Parathyroid adenoma (tissue), 2 donors: ENCODE measurements around the gene SALL4.

Source experiments
- H2AFZ ChIP-seq: fragments of 300-600 bp; sonication (generic); one replicate; pipeline ENCODE4 v1.7.0; 2017; ENCODE audit warnings: antibody characterized with exemption, mild to moderate bottlenecking
- H3K27ac ChIP-seq: fragments of 300-600 bp; sonication (generic); one replicate; pipeline ENCODE4 v1.7.0; 2017
- H3K27me3 ChIP-seq: fragments of 300-600 bp; sonication (generic); one replicate; pipeline ENCODE4 v1.7.0; 2017; ENCODE audit warnings: low read length; ENCODE audit not compliant: control insufficient read depth, insufficient read depth
- H3K36me3 ChIP-seq: fragments of 300-600 bp; sonication (generic); one replicate; pipeline ENCODE4 v1.7.0; 2017; ENCODE audit warnings: low read length; ENCODE audit not compliant: control insufficient read depth, insufficient read depth
- H3K4me1 ChIP-seq: fragments of 300-600 bp; sonication (generic); one replicate; pipeline ENCODE4 v1.7.0; 2017; ENCODE audit warnings: control low read depth
- H3K4me2 ChIP-seq: fragments of 300-600 bp; sonication (generic); one replicate; pipeline ENCODE4 v1.7.0; 2017; ENCODE audit warnings: low read length
- H3K4me3 ChIP-seq: fragments of 300-600 bp; sonication (generic); one replicate; pipeline ENCODE4 v1.7.0; 2017; ENCODE audit warnings: low read depth, low read length
- H3K79me2 ChIP-seq: fragments of 300-600 bp; sonication (generic); one replicate; pipeline ENCODE4 v1.7.0; 2017; ENCODE audit warnings: control low read depth
- H3K9ac ChIP-seq: fragments of 300-600 bp; sonication (generic); one replicate; pipeline ENCODE4 v1.7.0; 2017; ENCODE audit warnings: mild to moderate bottlenecking
- H3K9me3 ChIP-seq: fragments of 300-600 bp; sonication (generic); one replicate; pipeline ENCODE4 v1.7.0; 2017; ENCODE audit warnings: low read length; ENCODE audit not compliant: control insufficient read depth
- TF ChIP-seq, protein P1 (sequence below): fragments of 300-600 bp; sonication (generic); IDR thresholded peaks from one replicate; pipeline ENCODE4 v1.7.0; 2017; ENCODE audit warnings: antibody characterized with exemption, mild to moderate bottlenecking
- donor health status: primary hyperparathyroidism.

The SALL4 gene

GRCh38 chr20:51763965-51764602 is 38.2 kb downstream of the SALL4 start:
- H3K9ac ChIP-seq, result no peak overlapping the region
- TF ChIP-seq, protein P1, sequence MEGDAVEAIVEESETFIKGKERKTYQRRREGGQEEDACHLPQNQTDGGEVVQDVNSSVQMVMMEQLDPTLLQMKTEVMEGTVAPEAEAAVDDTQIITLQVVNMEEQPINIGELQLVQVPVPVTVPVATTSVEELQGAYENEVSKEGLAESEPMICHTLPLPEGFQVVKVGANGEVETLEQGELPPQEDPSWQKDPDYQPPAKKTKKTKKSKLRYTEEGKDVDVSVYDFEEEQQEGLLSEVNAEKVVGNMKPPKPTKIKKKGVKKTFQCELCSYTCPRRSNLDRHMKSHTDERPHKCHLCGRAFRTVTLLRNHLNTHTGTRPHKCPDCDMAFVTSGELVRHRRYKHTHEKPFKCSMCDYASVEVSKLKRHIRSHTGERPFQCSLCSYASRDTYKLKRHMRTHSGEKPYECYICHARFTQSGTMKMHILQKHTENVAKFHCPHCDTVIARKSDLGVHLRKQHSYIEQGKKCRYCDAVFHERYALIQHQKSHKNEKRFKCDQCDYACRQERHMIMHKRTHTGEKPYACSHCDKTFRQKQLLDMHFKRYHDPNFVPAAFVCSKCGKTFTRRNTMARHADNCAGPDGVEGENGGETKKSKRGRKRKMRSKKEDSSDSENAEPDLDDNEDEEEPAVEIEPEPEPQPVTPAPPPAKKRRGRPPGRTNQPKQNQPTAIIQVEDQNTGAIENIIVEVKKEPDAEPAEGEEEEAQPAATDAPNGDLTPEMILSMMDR, result no peak

DNA sequence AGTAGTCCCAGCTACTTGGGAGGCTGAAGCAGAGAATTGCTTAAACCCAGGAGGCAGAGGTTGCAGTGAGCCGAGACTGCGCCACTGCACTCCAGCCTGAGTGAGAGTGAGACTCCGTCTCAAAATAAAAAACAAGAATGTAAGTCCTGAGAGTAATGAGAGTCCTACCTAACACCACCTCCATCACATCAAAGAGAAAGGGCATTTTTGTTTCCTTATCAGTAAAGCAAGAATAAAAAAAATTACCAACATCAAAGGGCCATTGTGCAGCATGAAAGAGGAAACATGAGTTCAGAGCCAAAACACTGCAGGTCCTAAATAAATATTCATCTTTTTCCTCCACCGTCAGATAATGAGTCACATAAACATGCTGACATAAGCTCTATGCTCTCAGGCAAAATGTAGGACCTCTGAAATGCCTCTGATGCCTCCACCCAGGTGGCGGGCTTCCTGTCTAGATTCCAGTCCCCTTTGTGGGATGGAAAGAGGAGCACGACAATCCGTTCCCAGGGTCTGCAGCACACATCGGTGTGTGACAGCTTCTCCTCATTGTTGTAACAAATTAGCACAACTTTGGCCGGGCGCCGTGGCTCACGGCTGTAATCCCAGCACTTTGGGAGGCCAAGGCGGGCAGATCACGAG is 41.3 kb downstream of the SALL4 start:
- H3K9me3 ChIP-seq, result no peaks in the 10 kb centered on the region

More at GRCh38 chr20:51763965-51764602, 38.2 kb downstream of the SALL4 start:
- Histone ChIP-seq H3K27me3 (no peaks in the 10 kb centered on the region), H3K9me3 (no peaks in the 10 kb centered on the region), H3K4me3 (no peak overlapping the region), H3K4me2 (no peak overlapping the region), H3K79me2 (peaks cover 9% of the 10 kb centered on the region), H3K27ac (no peak overlapping the region), H3K4me1 (no peaks in the 10 kb centered on the region), H2AFZ (no peak overlapping the region), H3K36me3 (no peaks in the 10 kb centered on the region)

GRCh38 chr20:51759769-51760510 is 42.4 kb downstream of the SALL4 start:
- Histone ChIP-seq H2AFZ (no peak overlapping the region), H3K4me1 (no peaks in the 10 kb centered on the region), H3K36me3 (no peaks in the 10 kb centered on the region), H3K4me2 (no peak overlapping the region), H3K27ac (no peak overlapping the region), H3K9ac (no peak overlapping the region), H3K27me3 (no peaks in the 10 kb centered on the region), H3K9me3 (no peaks in the 10 kb centered on the region), H3K4me3 (no peak overlapping the region), H3K79me2 (peaks cover 33% of the 10 kb centered on the region)
- TF ChIP-seq, protein P1, result no peak

More for the DNA sequence above, 41.3 kb downstream of the SALL4 start:
- Histone ChIP-seq H2AFZ (no peak overlapping the region), H3K4me3 (no peak overlapping the region), H3K9ac (no peak overlapping the region), H3K79me2 (peaks cover 27% of the 10 kb centered on the region), H3K36me3 (no peaks in the 10 kb centered on the region), H3K4me1 (no peaks in the 10 kb centered on the region), H3K27ac (no peak overlapping the region), H3K4me2 (no peak overlapping the region), H3K27me3 (no peaks in the 10 kb centered on the region)
- TF ChIP-seq, protein P1, result no peak

DNA sequence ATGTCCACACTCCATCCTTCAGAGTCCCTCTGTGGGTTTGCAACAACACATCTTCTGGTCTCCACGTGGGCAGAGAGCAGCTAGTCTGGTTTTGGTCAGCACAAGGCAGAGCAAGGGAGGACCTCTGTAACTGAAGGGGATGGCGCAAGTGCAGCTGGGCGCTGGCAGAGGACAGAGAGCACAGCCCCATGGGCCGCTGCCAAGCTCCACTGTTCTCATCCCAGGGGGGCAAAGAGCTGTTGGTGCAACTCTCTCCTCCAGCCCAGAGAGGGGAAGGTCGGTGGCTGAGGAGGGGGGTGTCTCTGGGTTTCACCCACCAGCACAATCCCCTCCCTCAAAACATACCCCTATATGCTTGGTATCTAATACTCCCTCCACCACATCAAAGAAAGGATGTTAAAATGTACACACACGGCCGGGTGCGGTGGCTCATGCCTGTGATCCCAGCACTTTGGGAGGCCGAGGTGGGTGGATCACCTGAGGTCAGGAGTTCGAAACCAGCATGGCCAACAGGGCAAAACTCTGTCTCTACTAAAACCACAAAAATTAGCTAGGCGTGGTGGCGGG is 43.3 kb downstream of the SALL4 start:
- TF ChIP-seq, protein P1, result no peak
- no peaks in the 10 kb centered on the region for H3K9me3 ChIP-seq
- no peak overlapping the region for H3K27ac ChIP-seq
- H3K36me3 ChIP-seq, result no peaks in the 10 kb centered on the region
- no peaks in the 10 kb centered on the region for H3K4me1 ChIP-seq
- H3K27me3 ChIP-seq, result no peaks in the 10 kb centered on the region
- H3K9ac ChIP-seq, result no peak overlapping the region
- peaks cover 41% of the 10 kb centered on the region for H3K79me2 ChIP-seq
- no peak overlapping the region for H3K4me3 ChIP-seq
- H2AFZ ChIP-seq, result no peak overlapping the region
- H3K4me2 ChIP-seq, result no peak overlapping the region
